ENCODE data around the gene SSTR4.

- TF ChIP-seq CTCF (IDR thresholded peaks at IDR 0.05; ENCODE audit: low read depth, low read length, missing input control) (no peak), JUND (IDR thresholded peaks at IDR 0.05) (no peak), TAF1 (conservative IDR thresholded peaks at IDR 0.05) (no peak), SP1 (IDR thresholded peaks at IDR 0.05) (no peak), RXRA (IDR thresholded peaks at IDR 0.05) (no peak), MAX (IDR thresholded peaks at IDR 0.05) (no peak), HNF4A (conservative IDR thresholded peaks at IDR 0.05) (no peak), REST (IDR thresholded peaks at IDR 0.05) (no peak), EGR1 (IDR thresholded peaks at IDR 0.05; ENCODE audit: low read depth in 2 of 2) (no peak), YY1 (IDR thresholded peaks at IDR 0.05) (no peak), GABPA (IDR thresholded peaks at IDR 0.05 in 1 of 2, conservative IDR thresholded peaks at IDR 0.05 in 1 of 2) (no peak), RAD21 (IDR thresholded peaks at IDR 0.05) (no peak), HNF4G (IDR thresholded peaks at IDR 0.05) (no peak)
Observed at GRCh38 chr20:23008667-23009066, 26.4 kb upstream of the SSTR4 start.

All from liver (tissue), 3 donors.